GM18507 (cell line): ENCODE measurements around the gene PSMA7.
"Not testable (repeated sequence)": the region's sequence is repeated elsewhere in the genome, so short reads cannot be mapped to it uniquely, and the experiment has no call there.

Experiments used
- DNase-seq: peaks from one replicate; pipeline ENCODE4 v3.0.0; 2011; ENCODE audit warnings: low read depth; ENCODE audit not compliant: insufficient read length; ENCODE audit errors: extremely low spot score
- FAIRE-seq: peaks from 2 replicates; lab custom pipeline; 2011; peaks lifted over from hg19 to GRCh38; lab: Jason Lieb, UNC

Gene PSMA7

GRCh38 chr20:62123450-62124118 is 19.6 kb downstream of the PSMA7 start:
- FAIRE-seq, result no peak

GRCh38 chr20:62122654-62123449 is 20.3 kb downstream of the PSMA7 start:
- no peak for DNase-seq
- no peak for FAIRE-seq

More at GRCh38 chr20:62123450-62124118, 19.6 kb downstream of the PSMA7 start:
- DNase-seq, result no peak

GRCh38 chr20:62121776-62122653 is 21.2 kb downstream of the PSMA7 start, which contains the start of gene LSM14B:
Gene LSM14B, plus strand, starts transcription at chr20:62122475. Its CDS starts 192 bp downstream, at chr20:62122667.
- peak; percentile 76 for FAIRE-seq
- DNase-seq, result peak; percentile 95

DNA sequence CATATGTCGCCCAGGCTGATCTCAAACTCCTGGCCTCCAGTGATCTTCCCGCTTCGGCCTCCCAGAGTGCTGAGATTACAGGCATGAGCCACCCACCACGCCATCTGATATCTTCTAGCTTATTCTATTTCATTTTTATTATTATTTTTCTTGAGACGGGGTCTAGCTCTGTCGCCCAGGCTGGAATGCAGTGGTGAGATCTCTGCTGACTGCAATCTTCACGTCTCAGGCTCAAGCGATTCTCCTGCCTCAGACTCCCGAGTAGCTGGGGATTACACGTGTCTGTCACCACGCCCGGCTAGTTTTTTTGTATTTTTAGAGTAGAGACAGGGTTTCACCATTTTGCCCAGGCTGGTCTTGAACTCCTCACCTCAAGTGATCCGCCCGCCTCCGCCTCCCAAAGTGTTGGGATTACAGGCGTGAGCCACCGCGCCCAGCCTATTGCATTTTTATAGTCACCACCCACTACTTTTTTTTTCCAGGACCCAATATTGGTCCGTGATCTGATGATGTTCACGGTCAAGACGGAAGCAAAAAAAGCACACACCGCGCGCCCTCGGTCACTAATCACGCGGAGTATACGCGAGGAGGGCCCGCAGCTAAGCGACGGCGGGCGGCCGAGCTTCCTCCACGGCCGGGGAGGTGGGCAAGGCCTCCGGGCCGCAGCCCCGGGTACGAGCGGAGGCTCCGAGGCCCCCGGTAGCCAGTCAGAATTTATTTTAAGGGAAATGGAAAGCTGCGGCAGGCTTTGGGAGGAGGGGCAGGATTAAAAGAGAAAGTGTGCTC is 22.0 kb downstream of the PSMA7 start:
- peak; percentile 5 for FAIRE-seq
- DNase-seq, result no peak

- DNase-seq, result no peak
- no peak for FAIRE-seq
Observed at GRCh38 chr20:62120365-62120762, 22.8 kb downstream of the PSMA7 start.

DNA sequence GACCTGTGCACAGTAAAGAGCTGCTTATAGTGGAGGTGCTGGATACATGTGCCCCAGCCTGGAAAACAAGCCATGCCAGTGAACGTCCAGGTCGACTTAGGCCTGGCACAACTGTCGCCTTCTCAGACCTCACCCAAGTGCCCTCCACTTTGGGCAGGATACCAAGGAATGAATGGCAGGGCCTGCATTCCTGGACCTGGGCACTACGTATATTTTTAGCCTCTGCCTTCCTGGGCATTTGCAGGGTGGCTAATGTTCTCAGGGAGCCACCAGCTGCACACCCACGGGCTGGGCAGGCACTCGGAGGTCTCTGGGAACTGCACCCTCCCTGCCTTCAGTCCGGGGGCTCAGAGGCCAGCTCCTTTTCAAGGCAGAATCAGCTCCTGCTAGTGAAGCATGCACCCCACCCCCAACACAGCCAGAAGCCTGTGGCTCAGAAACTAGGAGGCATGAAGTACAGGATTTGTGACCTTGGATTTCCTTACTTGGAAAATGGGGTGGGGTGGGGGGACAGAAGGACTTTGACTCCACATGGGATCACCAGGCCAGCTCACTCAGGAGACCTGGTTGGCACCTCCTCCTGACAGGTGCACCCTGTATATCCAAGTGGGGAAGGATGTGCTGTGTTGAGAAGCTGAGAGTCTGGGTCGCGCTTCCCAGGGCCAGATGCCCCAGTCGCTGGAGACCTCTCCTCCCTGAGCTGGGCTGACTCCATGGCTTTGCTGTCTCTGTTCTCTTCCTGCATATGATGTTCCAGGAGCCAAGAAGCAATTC is 23.4 kb downstream of the PSMA7 start:
- no peak for DNase-seq
- FAIRE-seq, result no peak

GRCh38 chr20:62119115-62119514 is 24.1 kb downstream of the PSMA7 start:
- no peak for DNase-seq
- no peak for FAIRE-seq

DNA sequence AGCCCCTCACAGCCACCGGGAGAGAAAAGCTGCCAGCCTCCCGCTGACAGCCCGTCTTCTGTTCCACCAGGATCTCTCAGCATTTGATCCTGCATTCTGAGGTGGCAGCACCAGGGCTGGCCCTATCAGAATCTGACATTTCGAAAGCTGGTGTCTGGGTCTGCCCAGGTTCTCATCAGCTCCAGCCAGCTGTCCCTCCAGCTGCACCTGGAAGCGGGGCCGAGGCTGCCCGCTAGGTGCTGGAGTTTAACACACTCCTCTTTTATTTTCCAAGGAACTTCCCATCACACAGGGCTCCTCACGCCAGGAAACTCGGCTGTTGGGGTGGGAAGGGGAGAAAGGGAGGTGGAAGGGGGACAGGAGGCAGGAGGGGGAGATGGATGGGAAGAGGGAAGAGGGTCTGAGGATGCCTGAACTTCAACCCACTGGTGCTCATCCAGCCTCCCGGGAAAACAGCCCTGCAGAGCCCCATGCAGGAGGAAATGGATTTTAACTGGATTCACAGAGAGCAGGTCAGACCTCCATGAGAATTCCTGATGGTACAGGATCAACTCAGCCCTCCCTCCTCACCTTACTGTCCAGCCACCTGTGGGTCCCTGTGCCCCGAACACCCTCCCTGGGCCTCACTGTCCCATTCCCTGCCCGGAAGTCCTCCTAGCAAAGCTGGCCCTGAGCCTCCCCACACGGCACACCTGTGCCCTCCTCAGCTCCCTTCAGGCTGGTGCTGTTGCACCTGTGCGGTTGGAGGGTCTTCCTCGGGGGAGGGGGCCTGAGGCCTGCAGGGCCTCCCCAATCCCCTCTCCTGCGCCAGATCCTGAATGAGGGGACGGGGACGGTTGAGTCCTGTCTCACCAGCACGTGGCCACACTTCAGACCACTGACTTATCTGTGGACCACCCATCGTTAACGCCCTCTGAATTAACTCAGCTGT is 24.8 kb downstream of the PSMA7 start:
- DNase-seq (no peak), FAIRE-seq (no peak)

DNA sequence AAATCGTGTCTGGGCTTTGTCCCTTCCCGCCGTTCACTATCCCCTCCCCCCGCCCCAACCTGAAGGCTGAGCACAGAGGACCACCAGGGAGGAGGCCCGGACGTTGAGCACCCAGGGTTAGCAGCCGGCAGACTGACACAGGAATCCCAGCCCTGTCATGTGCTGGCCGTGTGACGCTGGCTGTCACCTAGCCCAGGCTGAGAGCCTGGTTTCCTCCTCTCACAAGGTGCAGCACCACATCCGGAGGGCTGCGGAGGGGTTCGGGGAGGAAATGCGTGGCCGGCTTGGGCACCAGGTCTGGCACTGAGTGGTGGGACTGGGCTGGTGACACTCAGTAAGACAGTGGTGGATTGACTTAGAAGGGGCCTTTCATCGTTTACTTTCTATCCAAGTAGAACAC is 25.5 kb downstream of the PSMA7 start:
- no peak for FAIRE-seq

GRCh38 chr20:62117362-62117646 is 25.9 kb downstream of the PSMA7 start:
- no peak for FAIRE-seq

More for the DNA sequence above, 25.5 kb downstream of the PSMA7 start:
- DNase-seq, result no peak

GRCh38 chr20:62116558-62117361 is 26.4 kb downstream of the PSMA7 start:
- DNase-seq (no peak), FAIRE-seq (no peak)

More at GRCh38 chr20:62117362-62117646, 25.9 kb downstream of the PSMA7 start:
- DNase-seq, result no peak

- DNase-seq, FAIRE-seq: not testable (repeated sequence)
Observed at GRCh38 chr20:62115800-62116407, 27.3 kb downstream of the PSMA7 start.

- FAIRE-seq (no peak), DNase-seq (no peak)
Observed at GRCh38 chr20:62114894-62115293, 28.3 kb downstream of the PSMA7 start.

GRCh38 chr20:62112368-62112767 is 30.8 kb downstream of the PSMA7 start:
- no peak for FAIRE-seq

DNA sequence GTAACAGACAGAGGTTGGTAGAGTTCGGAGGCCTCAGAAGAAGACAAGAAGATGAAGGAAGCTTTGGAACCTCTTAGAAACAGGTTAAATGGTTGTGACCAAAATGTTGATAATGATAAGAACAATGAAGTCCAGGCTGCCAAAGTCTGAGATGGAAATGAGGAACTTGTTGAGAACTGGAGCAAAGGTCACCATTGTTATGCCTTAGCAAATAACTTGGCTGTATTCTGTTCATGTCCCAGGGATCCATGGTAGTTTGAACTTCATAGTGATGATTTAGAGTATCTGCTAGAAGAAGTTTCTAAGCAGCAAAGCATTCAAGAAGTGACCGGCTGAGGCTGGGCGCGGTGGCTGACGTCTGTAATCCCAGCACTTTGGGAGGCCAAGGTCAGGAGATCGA is 32.0 kb downstream of the PSMA7 start:
- DNase-seq, result no peak
- no peak for FAIRE-seq

More at GRCh38 chr20:62112368-62112767, 30.8 kb downstream of the PSMA7 start:
- no peak for DNase-seq

- no peak for DNase-seq
- FAIRE-seq, result no peak
Observed at GRCh38 chr20:62105592-62105991, 37.6 kb downstream of the PSMA7 start.
